Stimulated activated memory B cell treated with anti-CD40 and anti-IgM and Interleukin-4, amounts not matched to agents 10 μg/mL and 1 μg/mL and 100 μg/mL, for 72 hours (primary cell): Measurements from ENCODE around the gene CENPQ.
"Not testable (repeated sequence)": the region's sequence is repeated elsewhere in the genome, so short reads cannot be mapped to it uniquely, and the experiment has no call there.

Source experiments
- ATAC-seq: fragments of 150-1000 bp; cut with Tn5 transposase; 2 replicates; pipeline ENCODE4 v1.10.0; 2021
- H3K27ac Mint-ChIP-seq: one replicate; pipeline ENCODE4 v1.8.0; 2022; ENCODE audit warnings: mild to moderate bottlenecking, mixed read lengths
- H3K27me3 Mint-ChIP-seq: one replicate; pipeline ENCODE4 v1.8.0; 2022; ENCODE audit warnings: mixed read lengths
- H3K36me3 Mint-ChIP-seq: one replicate; pipeline ENCODE4 v1.8.0; 2022; ENCODE audit warnings: mixed read lengths
- H3K4me1 Mint-ChIP-seq: one replicate; pipeline ENCODE4 v1.8.0; 2022; ENCODE audit warnings: mixed read lengths
- H3K4me3 Mint-ChIP-seq: one replicate; pipeline ENCODE4 v1.8.0; 2022; ENCODE audit warnings: mild to moderate bottlenecking, moderate library complexity, mixed read lengths
- H3K9me3 Mint-ChIP-seq: one replicate; pipeline ENCODE4 v1.8.0; 2022; ENCODE audit warnings: mixed read lengths

Gene CENPQ

DNA sequence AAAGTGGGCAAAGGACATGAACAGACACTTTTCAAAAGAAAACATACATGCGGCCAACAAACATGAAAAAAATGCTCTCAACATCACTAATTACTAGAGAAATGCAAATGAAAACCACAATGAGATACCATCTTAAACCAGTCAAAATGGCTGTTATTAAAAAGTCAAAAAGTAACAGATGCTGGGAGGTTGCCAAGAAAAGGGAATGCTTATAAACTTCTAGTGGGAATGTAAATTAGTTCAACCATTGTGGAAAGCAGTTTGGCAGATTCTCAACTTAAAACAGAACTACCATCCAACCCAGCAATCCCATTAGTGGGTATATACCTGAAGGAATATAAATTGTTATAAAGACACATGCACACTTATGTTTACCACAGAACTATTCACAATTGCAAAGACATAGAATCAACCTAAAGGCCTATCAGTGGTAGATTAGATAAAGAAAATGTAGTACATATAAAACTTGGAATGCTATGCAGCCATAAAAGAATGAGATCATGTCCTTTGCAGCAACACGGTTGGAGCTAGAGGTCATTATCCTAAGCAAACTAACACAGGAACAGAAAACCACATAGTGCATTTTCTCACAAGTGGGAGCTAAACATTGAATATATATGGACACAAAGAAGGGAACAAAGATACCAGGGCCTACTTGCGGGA lies 16.3 kb downstream of the CENPQ start:
- Mint-ChIP-seq H3K9me3 (no peaks in the 10 kb centered on the region), H3K4me1 (no peaks in the 10 kb centered on the region)

GRCh38 chr6:49481846-49482245 lies 18.7 kb downstream of the CENPQ start:
- not testable (repeated sequence) for ATAC-seq, H3K9me3 Mint-ChIP-seq, H3K4me3 Mint-ChIP-seq, H3K27me3 Mint-ChIP-seq, H3K4me1 Mint-ChIP-seq, H3K27ac Mint-ChIP-seq
- peaks cover 17% of the 10 kb centered on the region for H3K36me3 Mint-ChIP-seq

More for the DNA sequence above, 16.3 kb downstream of the CENPQ start:
- no peak for ATAC-seq
- Mint-ChIP-seq H3K4me3 (no peak overlapping the region), H3K36me3 (peaks cover 22% of the 10 kb centered on the region), H3K27me3 (no peaks in the 10 kb centered on the region), H3K27ac (no peak overlapping the region)

- not testable (repeated sequence) for ATAC-seq, H3K4me1 Mint-ChIP-seq, H3K27ac Mint-ChIP-seq, H3K27me3 Mint-ChIP-seq, H3K4me3 Mint-ChIP-seq, H3K9me3 Mint-ChIP-seq
- peaks cover 26% of the 10 kb centered on the region for H3K36me3 Mint-ChIP-seq
Observed at GRCh38 chr6:49483380-49483779, 20.2 kb downstream of the CENPQ start.

GRCh38 chr6:49490633-49491032 lies 27.5 kb downstream of the CENPQ start:
- Mint-ChIP-seq H3K9me3 (no peaks in the 10 kb centered on the region), H3K27me3 (no peaks in the 10 kb centered on the region), H3K4me1 (no peaks in the 10 kb centered on the region), H3K4me3 (no peak overlapping the region), H3K36me3 (peaks cover 37% of the 10 kb centered on the region), H3K27ac (no peak overlapping the region)
- no peak for ATAC-seq

DNA sequence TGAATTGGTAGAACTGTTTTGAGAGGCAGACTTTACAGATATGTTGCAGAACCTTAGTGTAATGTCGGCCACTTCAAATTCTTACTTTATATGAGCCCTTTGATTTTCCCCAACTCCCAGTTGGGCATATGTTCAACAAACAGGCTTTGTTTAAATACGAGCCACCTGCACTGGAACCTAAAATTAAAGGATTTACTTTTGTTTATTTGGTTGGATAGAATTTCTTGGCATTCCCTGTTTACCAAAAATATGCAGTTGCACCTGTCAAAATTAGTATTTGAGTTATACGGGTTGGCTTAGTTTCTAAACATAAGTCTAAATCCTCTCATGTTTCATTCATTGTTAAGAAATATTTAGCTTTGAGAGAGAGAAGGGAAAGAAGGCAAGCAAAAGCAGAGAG lies 34.1 kb downstream of the CENPQ start:
- ATAC-seq = no peak
- Mint-ChIP-seq H3K4me3 (no peak overlapping the region), H3K27me3 (no peaks in the 10 kb centered on the region), H3K9me3 (no peaks in the 10 kb centered on the region), H3K27ac (no peak overlapping the region), H3K36me3 (no peaks in the 10 kb centered on the region), H3K4me1 (no peaks in the 10 kb centered on the region)

DNA sequence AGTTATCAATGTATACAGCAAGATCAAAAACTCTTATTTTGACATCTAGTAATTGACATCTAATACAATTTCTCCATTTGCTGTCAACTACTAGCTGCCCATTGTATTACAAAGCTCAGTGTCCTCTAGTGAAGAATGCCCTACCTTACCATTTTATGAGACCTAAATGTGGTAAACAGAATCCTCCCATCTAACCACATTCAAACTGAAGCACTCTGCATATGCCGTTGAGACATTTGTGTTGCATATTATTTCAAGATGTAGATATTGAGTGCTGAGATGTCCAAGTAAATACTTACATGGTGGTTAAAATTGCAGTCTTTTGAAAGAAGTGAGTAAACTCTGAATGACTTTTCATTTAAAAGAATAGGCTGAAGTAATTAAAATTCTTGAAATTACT lies 36.0 kb downstream of the CENPQ start:
- ATAC-seq = no peak
- no peaks in the 10 kb centered on the region for H3K27me3 Mint-ChIP-seq
- H3K4me3 Mint-ChIP-seq = no peak overlapping the region
- H3K4me1 Mint-ChIP-seq = no peaks in the 10 kb centered on the region
- H3K9me3 Mint-ChIP-seq = no peaks in the 10 kb centered on the region
- no peaks in the 10 kb centered on the region for H3K36me3 Mint-ChIP-seq
- H3K27ac Mint-ChIP-seq = no peak overlapping the region

- ATAC-seq = no peak
- no peak within 1 kb of the TSS for H3K27ac Mint-ChIP-seq
- no peaks in the 10 kb centered on the region for H3K4me1 Mint-ChIP-seq
- no peaks in the 10 kb centered on the region for H3K36me3 Mint-ChIP-seq
- H3K9me3 Mint-ChIP-seq = no peaks in the 10 kb centered on the region
- no peaks in the 10 kb centered on the region for H3K27me3 Mint-ChIP-seq
- H3K4me3 Mint-ChIP-seq = no peak within 1 kb of the TSS
Observed at GRCh38 chr6:49499623-49500022, 36.5 kb downstream of the CENPQ start, which contains the start of gene GLYATL3. TSS of gene GLYATL3 (plus strand) at chr6:49499923. CDS start at chr6:49511991, 12,068 bp downstream.

GRCh38 chr6:49504666-49505065 lies 41.5 kb downstream of the CENPQ start:
- no peaks in the 10 kb centered on the region for H3K9me3 Mint-ChIP-seq
- no peak overlapping the region for H3K4me3 Mint-ChIP-seq
- no peak for ATAC-seq
- H3K36me3 Mint-ChIP-seq = no peaks in the 10 kb centered on the region
- H3K27me3 Mint-ChIP-seq = no peaks in the 10 kb centered on the region
- no peaks in the 10 kb centered on the region for H3K4me1 Mint-ChIP-seq
- no peak overlapping the region for H3K27ac Mint-ChIP-seq

- H3K4me3 Mint-ChIP-seq = no peak overlapping the region
- no peak for ATAC-seq
- no peak overlapping the region for H3K27ac Mint-ChIP-seq
- H3K4me1 Mint-ChIP-seq = no peaks in the 10 kb centered on the region
- H3K9me3 Mint-ChIP-seq = no peaks in the 10 kb centered on the region
- H3K36me3 Mint-ChIP-seq = no peaks in the 10 kb centered on the region
- H3K27me3 Mint-ChIP-seq = peaks cover 4% of the 10 kb centered on the region
Observed at GRCh38 chr6:49506569-49507111, 43.5 kb downstream of the CENPQ start.

DNA sequence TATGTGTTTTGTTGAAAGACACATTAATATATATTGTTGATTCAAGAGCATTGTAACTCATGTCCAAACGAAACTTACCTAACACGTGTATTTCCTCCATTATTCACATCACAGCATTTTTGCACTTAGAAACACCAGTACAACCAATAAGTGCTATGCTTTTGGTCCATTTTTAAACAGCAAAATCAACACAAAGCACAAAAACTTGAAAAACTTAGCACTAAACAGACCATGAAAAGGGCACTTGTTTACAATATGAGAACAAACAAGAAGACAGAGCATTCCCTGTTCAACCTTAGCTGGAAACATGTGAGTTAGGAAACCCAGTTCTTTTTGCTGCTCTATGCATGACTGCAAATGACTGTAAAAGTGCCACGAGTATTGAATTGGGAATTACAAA lies 46.2 kb downstream of the CENPQ start:
- Mint-ChIP-seq H3K4me1 (no peaks in the 10 kb centered on the region), H3K36me3 (no peaks in the 10 kb centered on the region), H3K27ac (no peak overlapping the region), H3K27me3 (peaks cover 9% of the 10 kb centered on the region), H3K9me3 (no peaks in the 10 kb centered on the region), H3K4me3 (no peak overlapping the region)
- ATAC-seq = no peak

DNA sequence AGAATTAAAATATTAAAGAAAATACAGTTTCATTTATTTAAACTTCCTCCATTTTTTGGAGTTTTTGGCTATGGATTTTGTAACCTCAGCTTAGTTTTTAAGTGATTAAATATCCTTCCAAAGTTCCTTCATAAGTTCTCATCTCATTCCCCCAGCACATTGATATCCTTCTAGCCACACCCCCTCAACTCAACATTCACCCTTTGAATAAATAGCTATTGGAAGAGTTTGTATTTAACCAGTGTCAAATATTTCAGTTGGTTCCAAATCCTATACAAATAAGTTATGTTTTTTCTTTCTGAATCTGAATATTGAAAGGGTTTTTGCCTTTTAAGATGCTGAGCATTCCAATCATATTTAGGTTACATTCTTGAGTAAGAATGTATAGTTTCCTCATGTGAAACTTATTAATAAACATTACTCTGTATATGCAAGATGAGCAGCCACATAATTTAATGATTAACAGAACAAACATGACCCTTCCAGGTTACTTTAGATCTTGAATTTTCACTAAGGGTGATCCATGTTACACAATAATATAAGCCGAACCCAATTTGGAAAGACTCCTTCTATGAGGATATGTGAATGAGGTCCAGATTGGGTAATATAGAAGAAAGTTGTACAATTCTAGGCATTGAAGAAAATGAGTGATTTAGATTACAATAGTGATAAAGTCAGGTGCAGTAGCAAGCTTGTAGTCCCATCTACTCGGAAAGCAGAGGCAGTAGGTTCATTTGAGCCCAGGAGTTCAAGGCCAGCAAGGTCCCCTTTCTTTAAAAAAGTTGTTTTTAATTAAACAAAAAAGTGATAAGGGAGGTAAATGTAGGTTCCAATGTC lies 50.2 kb downstream of the CENPQ start:
- Mint-ChIP-seq H3K27me3 (peaks cover 9% of the 10 kb centered on the region), H3K4me3 (no peak overlapping the region), H3K4me1 (no peaks in the 10 kb centered on the region), H3K36me3 (no peaks in the 10 kb centered on the region), H3K27ac (no peak overlapping the region), H3K9me3 (no peaks in the 10 kb centered on the region)
- no peak for ATAC-seq

DNA sequence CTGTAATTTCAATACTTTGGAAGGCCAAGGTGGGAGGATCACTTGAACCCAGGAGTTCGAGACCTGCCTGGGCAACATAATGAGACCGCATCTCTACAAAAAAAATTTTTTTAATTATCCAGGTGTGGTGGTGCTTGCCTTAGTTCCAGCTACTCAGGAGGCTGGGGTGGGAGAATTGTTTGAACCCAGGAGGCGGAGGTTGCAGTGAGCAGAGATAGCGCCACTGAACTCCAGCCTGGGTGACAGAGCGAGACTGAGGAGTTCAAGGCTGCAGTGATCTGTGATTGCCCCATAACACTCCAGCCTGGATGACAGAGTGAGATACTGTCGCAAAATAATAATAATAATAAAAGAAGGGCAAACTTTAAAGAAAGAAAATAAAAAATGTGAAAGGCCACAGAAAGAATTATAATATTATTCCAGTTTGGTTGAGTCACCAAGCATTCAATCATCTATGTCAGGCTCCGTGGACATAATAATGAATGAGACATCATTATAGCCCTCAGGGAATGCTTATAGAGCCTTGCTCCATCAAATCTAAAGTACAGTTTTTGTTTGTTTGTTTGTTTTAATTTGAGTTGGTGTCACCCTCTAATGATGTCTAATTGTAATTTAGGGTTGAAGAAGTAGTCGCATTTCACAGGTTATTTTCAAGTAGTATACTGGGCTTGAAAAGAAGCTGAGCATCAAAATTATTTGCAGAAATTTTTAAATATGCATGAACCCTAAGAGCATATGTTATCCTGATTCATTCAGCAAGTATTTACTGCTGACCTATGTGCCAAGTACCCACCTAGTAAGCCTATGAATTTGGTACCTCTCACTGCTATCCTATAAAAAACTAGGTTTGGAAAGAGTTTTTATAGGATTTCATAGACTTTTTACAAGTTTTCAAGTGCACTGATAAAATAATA lies 51.7 kb downstream of the CENPQ start:
- Mint-ChIP-seq H3K9me3 (no peaks in the 10 kb centered on the region), H3K27me3 (peaks cover 9% of the 10 kb centered on the region), H3K27ac (no peak overlapping the region), H3K36me3 (no peaks in the 10 kb centered on the region), H3K4me3 (no peak overlapping the region), H3K4me1 (no peaks in the 10 kb centered on the region)
- no peak for ATAC-seq

DNA sequence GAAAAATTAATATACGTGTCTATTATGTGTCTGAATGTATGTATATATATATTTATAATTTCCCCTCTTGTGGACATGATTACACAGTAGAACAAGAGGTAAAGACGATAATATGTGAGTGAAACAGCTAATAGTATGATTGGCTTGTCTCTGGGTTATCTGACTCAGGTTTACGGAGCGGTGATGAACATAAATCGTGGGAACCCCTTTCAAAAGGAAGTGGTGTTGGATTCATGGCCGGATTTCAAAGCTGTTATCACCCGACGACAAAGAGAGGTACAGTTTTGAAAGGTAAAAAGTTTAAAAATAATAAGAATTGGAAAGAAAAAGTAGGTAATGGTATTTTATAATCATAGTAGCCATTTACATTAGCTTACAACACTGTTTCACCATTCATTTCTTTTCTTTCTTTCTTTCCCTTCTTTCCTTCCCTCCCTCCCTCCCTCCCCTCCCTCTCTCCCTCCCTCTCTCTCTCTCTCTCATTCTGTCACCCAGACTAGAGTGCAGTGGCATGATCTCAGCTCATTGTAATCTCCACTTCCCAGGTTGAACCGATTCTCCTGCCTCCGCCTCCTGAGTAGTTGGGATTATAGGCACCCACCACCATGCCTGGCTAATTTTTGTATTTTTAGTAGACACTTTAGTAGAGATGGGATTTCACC lies 52.4 kb downstream of the CENPQ start:
- Mint-ChIP-seq H3K4me3 (no peak overlapping the region), H3K27ac (no peak overlapping the region), H3K36me3 (no peaks in the 10 kb centered on the region), H3K9me3 (no peaks in the 10 kb centered on the region), H3K4me1 (no peaks in the 10 kb centered on the region), H3K27me3 (peaks cover 9% of the 10 kb centered on the region)
- no peak for ATAC-seq

DNA sequence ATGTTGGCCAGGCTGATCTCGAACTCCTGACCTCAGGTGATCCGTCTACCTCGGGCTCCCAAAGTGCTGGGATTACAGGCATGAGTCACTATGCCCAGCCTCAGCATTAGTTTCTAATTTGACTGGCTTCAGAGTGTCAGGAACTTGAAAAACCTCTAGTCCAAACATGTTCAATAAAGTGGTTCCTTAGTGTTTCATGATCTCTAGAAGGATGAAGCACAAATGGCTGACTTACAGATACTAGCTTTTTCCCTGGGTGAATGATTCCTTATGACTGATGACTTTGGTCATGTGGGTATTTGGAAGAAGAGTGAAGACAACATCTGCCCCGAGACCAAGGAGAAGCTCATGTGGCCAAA lies 53.0 kb downstream of the CENPQ start:
- Mint-ChIP-seq H3K27ac (no peak overlapping the region), H3K36me3 (no peaks in the 10 kb centered on the region), H3K4me3 (no peak overlapping the region), H3K27me3 (peaks cover 9% of the 10 kb centered on the region), H3K9me3 (no peaks in the 10 kb centered on the region), H3K4me1 (no peaks in the 10 kb centered on the region)
- no peak for ATAC-seq

GRCh38 chr6:49517919-49518318 lies 54.7 kb downstream of the CENPQ start:
- Mint-ChIP-seq H3K27me3 (no peaks in the 10 kb centered on the region), H3K27ac (no peak overlapping the region), H3K4me1 (no peaks in the 10 kb centered on the region), H3K4me3 (no peak overlapping the region), H3K9me3 (no peaks in the 10 kb centered on the region), H3K36me3 (no peaks in the 10 kb centered on the region)
- ATAC-seq = no peak
